IPS-11a (cell line): Measurements from ENCODE around the gene BRPF1.

Experiments used
- H3K4me3 ChIP-seq: one replicate; pipeline ENCODE4 v1.5.1; 2013; ENCODE audit warnings: low read depth, low read length, control low read depth

BRPF1 gene, protein sequence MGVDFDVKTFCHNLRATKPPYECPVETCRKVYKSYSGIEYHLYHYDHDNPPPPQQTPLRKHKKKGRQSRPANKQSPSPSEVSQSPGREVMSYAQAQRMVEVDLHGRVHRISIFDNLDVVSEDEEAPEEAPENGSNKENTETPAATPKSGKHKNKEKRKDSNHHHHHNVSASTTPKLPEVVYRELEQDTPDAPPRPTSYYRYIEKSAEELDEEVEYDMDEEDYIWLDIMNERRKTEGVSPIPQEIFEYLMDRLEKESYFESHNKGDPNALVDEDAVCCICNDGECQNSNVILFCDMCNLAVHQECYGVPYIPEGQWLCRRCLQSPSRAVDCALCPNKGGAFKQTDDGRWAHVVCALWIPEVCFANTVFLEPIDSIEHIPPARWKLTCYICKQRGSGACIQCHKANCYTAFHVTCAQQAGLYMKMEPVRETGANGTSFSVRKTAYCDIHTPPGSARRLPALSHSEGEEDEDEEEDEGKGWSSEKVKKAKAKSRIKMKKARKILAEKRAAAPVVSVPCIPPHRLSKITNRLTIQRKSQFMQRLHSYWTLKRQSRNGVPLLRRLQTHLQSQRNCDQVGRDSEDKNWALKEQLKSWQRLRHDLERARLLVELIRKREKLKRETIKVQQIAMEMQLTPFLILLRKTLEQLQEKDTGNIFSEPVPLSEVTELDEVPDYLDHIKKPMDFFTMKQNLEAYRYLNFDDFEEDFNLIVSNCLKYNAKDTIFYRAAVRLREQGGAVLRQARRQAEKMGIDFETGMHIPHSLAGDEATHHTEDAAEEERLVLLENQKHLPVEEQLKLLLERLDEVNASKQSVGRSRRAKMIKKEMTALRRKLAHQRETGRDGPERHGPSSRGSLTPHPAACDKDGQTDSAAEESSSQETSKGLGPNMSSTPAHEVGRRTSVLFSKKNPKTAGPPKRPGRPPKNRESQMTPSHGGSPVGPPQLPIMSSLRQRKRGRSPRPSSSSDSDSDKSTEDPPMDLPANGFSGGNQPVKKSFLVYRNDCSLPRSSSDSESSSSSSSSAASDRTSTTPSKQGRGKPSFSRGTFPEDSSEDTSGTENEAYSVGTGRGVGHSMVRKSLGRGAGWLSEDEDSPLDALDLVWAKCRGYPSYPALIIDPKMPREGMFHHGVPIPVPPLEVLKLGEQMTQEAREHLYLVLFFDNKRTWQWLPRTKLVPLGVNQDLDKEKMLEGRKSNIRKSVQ (N-terminal part only)

DNA sequence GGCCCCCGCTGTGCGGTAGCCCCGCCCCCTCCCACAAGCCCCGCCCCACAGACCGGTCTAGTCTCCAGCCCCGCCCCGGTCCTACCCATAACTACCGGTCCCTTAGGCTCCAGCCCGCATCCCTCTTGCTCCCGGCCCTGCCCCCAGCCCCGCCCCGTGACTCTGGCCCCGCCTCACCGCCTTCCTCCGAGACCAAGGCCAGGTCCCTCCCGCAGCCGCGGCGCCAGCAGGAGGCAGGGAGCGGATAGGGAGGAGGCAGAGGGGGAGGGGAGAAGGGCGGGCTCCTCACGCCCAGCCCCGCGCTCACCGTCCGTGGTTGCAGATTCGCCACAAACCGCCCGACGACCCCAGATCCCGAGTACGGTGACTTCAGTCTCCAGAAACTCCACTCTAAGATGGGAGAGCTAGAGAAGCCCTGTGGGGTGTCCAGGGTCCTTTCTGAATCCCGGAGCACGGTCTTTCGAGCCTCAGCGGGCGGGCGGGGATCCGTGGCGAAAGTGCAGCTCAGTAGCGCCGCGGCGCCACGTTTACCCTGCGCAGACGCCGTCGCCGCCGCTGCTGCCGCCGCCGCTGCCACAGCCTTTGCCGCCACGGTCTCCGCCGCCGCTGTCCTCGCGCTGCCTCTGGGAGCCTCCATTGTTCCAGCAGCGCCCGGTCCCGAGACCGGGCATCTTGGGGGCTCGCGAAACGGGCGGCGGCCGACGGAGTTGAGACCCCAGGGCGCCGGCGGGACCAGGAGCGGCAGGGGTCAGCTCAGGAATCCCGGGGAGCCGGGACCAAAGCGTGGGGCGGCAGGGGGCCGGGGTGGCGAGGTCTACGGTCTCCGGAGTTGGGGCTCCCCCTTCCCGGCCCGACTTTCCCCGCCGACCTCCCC, at the start of gene BRPF1:
Gene BRPF1, plus strand, starts transcription at position 530 of the 874 bp plus-strand sequence. CDS start 2,406 bp downstream, outside the sequence.
- H3K4me3 ChIP-seq = peak within 1 kb of the TSS; percentile 87

DNA sequence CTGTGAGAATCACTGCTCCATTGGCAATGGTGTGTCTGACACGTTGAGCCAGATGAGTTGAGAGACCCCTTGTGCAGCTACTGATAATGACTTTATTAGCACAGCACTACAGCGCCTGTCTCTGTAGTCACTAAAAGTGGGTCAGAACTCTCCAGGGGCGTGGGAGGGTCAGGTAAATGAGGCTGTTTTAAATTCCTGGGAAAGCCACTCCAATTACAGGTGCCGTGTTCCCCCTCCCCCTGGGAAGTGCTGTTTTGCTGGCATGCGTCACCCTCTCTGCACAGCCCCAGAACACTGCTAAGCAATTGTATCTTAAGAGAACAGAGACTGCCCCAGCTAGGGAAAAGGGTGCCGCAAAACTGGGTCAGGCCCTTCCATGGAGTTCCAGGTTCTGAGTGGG, 49.4 kb upstream of the BRPF1 start:
- no peak overlapping the region for H3K4me3 ChIP-seq

DNA sequence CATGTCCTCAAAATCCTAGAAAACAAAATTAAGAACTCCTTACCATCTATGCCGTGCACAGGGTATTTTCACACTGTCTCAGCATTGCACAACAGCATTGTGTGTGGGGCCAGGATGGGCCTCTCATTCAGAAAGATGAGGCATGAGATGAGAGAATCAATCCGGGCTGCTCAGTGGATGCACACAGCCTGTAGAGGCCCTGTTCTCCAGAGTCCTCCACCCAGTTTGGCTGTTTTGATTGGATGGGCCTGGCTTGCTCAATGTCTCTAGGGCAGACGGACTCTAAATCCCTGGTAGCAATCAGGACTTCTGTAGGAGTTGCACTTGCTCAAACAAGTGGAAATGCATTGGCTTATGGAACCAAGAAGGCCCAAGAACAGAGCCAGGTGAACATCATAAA, 48.1 kb upstream of the BRPF1 start:
- H3K4me3 ChIP-seq = no peak overlapping the region

DNA sequence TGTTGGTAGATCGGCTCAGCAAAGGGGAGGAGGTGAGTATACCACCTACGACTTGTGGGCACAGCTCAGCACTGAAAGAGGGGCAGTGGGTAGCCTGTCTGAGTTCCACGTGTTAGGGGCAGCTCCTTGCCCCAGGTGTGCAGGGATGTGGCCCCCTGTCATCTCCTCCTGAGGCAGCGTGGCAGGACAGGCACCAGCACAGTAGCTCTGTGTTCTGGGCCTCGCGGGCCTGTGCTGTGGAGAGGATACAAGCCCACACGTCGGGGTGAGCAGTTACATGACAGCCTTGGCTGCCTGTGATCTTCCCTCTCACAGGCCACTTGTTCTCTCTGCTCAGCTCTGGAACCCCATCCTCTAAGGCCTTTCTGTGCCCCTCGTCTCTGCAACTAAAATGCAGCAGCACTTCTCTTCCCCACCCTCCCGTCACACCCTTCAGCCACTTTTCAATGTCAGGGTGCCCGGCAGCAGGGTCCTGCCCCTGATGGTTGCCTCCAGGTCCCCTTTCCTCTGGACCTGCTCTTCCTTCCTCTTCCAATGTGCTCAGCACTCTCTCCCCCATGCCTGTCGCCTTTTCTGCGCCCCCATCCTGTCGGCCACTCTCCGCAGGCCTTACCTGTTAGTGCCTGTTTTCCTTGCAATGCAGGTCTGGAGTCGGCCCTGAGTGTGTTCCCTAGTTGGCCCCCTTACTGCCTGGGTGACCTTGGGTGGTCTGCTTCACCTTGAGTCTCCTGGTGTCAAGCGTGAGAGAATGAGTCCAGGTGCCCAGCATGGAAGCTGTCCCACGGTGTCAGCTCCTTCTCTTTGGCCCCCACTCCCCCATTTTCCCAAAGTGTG, 46.1 kb upstream of the BRPF1 start:
- no peak overlapping the region for H3K4me3 ChIP-seq

DNA sequence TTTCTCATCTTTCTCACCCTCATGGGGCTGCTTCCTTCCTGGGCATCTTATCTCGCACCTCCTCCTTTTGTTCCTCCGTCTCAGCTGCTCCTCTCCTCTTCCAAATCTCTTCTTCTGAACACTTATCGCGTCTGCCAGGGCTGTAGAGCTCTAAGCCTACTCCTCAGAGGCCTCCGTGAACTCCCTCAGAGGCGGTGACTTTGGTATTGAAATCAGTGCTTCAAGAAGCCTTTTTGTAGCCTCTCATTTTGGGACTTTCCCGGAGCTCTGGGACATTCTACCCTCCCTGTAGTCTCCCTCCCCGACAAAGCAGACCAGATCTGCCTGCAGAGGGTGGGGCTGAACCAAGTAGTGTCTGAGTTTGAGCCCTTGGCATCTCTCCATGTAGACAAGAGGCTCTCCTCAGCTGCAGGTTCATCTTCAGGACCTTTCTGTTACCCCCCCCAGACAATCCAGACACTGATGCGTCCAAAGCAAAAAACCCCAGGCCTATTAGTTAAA, 45.4 kb upstream of the BRPF1 start:
- H3K4me3 ChIP-seq = no peak overlapping the region

DNA sequence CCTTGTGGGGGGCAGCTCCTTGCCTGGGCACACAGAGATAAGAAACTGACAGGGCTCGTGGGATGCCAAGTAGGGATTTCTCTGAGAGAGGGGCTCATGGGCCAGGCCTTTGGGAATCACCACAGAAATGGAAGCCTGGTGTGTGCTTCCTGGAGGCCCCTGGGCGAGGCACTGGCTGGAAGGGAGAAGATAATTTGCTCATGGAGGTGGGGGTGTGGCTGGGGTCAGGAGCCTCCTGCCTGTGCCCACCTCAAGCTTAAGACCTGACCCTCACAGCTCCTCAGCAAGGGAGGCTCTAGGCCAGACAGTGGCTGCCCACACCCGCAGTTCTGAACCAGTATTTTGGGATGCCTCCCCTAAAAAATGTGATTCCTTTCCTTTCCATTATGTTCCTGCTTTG, 44.8 kb upstream of the BRPF1 start:
- no peak overlapping the region for H3K4me3 ChIP-seq

DNA sequence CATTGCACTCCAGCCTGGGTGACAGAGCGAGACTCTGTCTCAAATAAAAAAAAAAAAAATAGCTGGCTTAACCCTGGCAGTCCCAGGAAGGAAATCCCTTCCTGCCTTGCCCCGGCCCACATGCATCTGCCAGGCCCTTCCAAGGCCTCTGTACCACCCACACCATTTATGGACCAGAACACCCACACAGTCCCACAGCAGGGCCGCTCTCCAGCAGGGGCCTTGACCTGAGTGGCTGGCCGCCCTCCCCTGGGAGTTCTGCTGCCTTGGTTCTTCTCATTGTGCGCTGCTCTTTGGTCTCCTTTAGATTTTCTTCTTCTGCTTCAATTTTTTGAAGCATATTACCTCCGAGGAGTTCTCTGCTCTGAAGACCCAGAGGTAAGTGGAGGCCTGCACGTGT, 44.0 kb upstream of the BRPF1 start:
- H3K4me3 ChIP-seq = no peak overlapping the region

DNA sequence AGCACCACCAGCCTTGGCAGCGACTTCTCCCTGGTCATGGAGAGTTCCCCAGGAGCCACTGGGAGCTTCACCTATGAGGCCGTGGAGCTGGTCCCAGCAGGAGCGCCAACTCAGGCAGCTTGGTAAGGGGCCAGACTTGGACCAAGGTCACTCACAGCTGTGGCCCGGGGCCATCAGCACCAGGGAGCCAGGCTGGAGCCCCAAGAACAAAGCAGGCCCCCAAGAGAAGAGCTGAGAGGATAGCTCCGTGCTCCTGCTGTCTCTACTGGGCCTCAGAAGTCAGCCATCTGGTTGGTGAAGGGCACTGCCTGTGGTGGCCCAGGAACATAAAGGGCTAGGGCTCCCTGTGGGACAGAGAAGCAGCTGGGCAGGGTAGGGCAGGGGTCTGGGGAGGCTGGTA, 42.6 kb upstream of the BRPF1 start:
- no peak overlapping the region for H3K4me3 ChIP-seq

DNA sequence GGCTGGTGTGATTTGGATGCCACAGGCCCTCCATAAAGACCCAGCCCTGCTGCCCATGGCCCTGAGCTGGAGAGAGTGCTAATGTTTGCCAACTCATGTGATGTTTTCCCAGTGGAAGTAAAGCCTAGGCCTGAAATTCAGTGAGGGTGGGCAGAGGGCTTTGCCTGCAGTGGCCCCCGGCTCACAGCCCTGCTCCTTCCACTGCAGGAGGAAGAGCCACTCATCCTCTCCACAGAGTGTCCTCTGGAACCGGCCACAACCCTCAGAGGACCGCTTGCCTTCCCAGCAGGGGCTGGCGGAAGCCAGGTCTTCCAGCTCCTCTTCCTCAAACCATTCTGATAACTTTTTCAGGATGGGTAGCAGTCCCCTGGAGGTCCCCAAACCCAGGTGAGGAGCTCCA, 41.8 kb upstream of the BRPF1 start:
- H3K4me3 ChIP-seq = no peak overlapping the region

DNA sequence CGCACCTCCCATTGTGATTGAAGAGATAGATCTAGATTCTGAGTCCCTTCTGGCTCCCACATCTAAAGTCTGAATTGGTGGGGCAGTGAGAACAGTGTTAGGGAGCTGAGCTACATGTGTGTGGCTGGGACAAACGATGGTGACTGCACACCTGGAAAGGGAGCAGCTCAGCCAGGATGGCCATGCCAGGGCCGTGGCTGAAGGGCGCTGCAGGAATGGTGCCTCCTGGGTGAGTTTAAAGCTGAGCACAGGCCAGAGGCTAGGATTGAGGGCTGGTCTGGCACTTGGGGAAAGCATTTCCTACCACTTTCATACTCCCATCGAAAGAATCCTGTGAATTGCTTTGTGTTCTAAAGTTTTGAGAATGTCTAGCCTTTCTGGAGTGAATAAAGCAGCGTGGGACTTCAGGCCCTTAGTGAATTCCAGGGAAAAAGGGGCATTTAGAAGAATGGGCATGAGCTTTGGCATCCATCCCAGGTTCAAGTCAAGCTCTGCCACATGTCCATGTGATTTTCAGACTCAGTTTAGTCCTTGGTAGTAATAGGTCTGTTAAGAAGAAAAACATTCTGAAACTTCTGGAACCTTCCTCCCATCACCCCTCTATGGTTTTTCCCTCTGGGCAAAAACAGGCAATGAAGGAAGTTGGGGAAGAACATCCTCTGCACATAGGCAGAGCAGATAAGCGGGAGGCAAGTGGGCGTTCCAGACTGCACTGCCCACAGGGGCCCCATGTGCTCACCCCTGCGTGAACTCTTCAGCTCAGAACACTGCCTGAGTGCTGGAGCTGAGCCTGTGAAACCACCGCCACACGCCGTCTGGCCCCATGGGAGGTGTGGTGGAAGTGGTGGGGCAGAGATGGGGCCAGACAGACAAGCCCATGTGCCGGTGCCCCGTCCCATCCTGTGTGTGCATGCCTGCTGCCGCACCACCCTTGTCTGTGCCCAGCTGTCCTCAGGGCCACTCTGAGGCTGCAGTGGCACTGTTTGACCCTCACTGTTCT, 40.8 kb upstream of the BRPF1 start:
- H3K4me3 ChIP-seq = no peak overlapping the region

DNA sequence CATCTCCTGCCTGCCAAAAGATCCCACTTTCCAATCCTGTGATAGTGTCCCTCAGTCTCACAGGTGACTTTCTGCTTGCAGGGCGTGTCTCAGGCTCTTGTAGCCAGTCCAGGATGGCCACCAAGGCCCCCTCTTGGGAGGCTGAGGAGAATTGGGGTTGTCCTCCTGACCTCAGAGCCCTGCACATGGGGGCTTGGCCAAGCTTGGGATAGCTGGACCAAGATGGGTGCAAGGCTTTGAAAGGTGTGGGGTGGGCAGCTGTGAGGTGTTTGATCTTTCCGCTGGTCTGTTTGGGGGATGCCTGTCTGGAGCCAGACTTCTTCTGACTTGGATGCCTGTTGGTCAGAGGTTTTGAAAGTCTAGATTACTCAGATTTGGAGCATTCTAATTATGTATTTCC, 39.9 kb upstream of the BRPF1 start:
- H3K4me3 ChIP-seq = no peak overlapping the region

DNA sequence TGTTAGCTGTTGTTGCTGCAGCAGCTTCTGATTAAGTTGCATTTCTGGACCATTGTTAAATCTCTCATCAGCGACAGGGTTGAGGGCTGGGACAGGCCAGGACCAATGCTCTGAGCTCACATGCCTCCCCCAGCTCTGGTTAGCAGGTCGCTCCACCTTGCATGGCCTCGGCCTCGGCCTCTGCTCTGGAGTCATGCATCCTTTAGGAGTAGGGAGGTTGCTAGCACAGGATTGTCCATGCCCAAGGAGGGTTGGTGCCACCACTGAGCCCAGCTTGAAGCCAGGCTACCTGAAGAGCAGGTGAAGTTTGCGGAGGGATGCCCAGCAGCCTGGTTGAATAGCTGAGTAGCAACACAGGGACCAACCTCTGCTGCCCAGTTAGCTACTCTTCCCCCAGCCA, 39.1 kb upstream of the BRPF1 start:
- no peak overlapping the region for H3K4me3 ChIP-seq

DNA sequence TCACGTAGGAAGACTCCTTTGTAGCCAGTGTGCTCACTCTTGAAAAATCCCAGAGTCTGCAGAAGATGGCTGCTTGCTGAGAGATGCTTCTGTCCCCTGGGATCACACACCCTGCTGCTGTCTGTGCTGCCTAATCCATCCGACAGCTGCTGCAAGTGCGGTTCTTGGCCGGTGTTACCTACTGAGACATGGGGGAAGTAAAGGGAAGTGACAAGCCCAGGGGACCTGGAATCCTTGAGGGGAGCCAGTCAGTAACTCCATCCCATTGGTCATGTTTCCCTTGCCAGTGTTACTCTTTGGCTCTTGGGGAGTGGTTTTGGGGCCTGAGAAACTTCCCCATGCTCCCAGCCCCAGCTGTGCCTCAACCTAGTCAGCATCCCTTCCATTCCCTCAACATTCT, 36.2 kb upstream of the BRPF1 start:
- no peak overlapping the region for H3K4me3 ChIP-seq

DNA sequence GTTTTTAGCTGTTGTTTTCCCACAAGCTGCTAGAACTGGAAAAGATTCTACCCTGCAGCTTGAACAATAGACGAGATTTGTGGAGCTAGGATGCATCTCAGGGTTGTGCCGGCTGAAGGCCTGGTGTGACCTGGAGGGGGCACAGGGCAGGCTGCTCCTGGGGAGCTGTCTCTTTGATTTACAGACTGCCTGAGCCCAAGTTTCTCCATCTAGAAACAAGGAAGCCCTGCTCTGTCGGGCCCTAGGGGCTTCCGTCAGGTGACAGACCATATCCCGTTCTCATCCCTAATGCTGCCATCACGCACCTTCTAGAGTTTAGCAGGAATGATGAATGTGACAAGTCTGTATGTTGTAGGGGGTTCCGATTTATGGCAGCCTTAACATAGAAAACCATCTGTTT, 35.8 kb upstream of the BRPF1 start:
- no peak overlapping the region for H3K4me3 ChIP-seq

DNA sequence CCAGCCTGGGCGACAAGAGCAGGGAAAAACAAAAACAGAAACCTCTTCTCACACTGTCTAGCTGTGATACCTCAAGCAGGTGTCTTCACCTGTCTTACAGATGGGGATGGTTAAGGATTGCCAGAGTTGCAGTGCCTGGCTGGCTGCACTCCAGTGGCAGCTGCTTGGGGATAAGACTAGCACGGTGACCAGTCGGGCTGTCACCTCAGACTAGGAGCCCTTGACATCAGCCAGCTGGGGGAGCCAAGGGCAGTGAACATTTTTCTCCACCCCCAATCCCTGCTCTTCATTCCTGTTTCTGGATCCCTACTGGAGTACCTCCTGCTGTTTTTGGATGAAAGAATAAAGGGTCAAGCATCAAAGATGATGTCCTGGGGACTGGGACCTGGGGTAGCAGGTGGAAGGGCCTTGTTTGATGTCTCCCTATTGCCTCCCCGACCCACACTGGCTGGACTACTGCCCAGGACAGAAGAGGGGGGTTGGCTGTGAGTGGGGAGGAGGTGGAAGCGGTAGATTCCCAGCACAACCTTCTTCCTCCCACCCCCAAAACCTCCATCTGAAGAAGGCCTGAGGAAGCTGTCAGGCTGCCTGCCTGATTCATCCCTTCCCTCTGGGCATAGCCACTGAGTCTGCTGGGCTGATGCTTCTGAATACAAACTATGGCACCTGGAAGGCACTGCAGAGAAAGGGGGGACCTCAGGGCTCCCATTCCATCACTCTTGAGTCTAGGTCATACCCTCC, 34.9 kb upstream of the BRPF1 start:
- H3K4me3 ChIP-seq = no peak overlapping the region

DNA sequence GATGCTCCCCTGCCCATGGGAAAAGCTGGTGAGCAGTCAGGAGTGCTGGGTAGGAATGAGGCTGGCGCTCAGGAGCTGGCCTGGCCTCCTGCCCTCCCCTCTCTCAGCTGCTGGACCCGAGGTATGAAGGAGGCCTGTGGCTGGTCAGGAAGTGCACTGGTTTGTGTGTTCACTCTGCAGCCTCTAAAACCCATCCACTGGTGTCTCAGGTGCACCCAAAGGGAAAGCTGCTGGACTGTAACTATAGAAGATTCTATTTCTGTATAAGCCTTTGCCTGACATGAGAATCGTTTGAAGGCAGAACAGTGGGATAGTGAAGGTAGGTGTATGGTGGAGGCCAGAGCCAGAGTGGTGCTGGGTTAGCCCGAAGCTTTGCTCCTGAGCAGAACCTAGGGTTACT, 33.6 kb upstream of the BRPF1 start:
- no peak overlapping the region for H3K4me3 ChIP-seq

DNA sequence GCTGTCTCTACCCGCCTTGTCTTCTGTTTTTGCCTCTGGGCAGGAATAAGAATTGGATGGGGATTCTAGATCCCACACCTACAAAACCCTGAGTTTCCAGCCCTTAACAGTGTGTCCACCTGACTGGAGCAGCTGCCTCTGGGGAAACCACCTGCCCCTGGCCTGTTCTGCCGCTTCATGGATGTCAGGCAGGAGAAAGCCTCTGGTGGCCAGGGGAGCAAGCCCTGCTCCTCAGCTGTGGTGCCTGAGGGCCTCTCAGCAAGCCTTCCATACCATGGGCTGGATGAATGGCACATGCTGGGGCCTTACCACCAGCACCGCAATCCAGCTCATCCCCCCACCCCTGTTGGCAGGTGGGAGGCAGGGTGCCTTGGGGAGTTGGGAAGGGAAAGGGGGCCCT, 33.2 kb upstream of the BRPF1 start:
- no peak overlapping the region for H3K4me3 ChIP-seq

DNA sequence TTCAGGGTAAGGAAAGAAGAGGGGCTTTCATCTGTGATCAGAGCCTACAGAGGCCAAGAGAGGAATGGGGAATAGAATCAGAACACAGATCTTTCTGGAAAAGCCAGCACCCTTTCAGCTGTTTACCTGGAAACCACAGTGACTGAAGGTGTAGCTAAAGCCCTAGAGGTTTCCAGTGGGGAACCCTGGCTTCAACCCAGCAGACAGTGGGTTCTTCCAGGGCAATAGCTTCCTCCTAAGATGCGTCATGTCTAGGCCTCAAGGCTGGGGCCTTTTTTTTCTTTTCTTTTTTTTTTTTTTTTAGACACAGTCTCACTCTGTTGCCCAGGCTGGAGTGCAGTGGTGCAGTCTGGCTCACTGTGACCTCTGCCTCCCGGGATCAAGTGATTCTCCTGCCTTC, 31.0 kb upstream of the BRPF1 start:
- H3K4me3 ChIP-seq = no peak overlapping the region
